ENCODE results near the gene GEMIN4.

- no peak for TF ChIP-seq RAD21 (IDR thresholded peaks at IDR 0.05 in 1 of 2, conservative IDR thresholded peaks at IDR 0.05 in 1 of 2; ENCODE audit: low read depth in 2 of 2, low read length in 2 of 2)
- no peak for TF ChIP-seq TAF1 (IDR thresholded peaks at IDR 0.05; ENCODE audit: low read depth, low read length)
- no peak for TF ChIP-seq POLR2A (IDR thresholded peaks at IDR 0.05; ENCODE audit: control extremely low read depth in 1 of 2, low read depth in 2 of 2, low read length in 2 of 2)
- TF ChIP-seq, protein P1, sequence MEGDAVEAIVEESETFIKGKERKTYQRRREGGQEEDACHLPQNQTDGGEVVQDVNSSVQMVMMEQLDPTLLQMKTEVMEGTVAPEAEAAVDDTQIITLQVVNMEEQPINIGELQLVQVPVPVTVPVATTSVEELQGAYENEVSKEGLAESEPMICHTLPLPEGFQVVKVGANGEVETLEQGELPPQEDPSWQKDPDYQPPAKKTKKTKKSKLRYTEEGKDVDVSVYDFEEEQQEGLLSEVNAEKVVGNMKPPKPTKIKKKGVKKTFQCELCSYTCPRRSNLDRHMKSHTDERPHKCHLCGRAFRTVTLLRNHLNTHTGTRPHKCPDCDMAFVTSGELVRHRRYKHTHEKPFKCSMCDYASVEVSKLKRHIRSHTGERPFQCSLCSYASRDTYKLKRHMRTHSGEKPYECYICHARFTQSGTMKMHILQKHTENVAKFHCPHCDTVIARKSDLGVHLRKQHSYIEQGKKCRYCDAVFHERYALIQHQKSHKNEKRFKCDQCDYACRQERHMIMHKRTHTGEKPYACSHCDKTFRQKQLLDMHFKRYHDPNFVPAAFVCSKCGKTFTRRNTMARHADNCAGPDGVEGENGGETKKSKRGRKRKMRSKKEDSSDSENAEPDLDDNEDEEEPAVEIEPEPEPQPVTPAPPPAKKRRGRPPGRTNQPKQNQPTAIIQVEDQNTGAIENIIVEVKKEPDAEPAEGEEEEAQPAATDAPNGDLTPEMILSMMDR (IDR thresholded peaks at IDR 0.05; ENCODE audit: control extremely low read depth in 1 of 3, insufficient read depth in 1 of 3, low read depth in 1 of 3, low read length in 3 of 3) = no peak
- TF ChIP-seq TEAD4 (IDR thresholded peaks at IDR 0.05; ENCODE audit: low read depth, low read length) = no peak
- TF ChIP-seq EZH2 (IDR thresholded peaks at IDR 0.05; ENCODE audit: low read depth, low read length, severe bottlenecking) = no peak
- TF ChIP-seq NANOG (IDR thresholded peaks at IDR 0.05; ENCODE audit: insufficient read depth, low read depth, low read length, poor library complexity, severe bottlenecking) = no peak
- no peak for TF ChIP-seq RFX5 (IDR thresholded peaks at IDR 0.05; ENCODE audit: borderline replicate concordance, low read depth, low read length)
- no peak for TF ChIP-seq POLR2AphosphoS5 (IDR thresholded peaks at IDR 0.05; ENCODE audit: low read depth, low read length)
- TF ChIP-seq HDAC6 (IDR thresholded peaks at IDR 0.05; ENCODE audit: low read depth, low read length) = no peak
Measured at GRCh38 chr17:796609-797008, 44.5 kb upstream of the GEMIN4 start.
